AG09319 (cell line): ENCODE results near the gene RARB.

ENCODE experiments used
- DNase-seq: peaks from one replicate; pipeline ENCODE4 v3.0.0-alpha.2; 2010; ENCODE audit warnings: low read depth; ENCODE audit errors: extremely low read depth
- TF ChIP-seq, protein P1 (sequence below): IDR thresholded peaks from 2 replicates; pipeline ENCODE4 v1.5.1; 2011; ENCODE audit warnings: low read depth, mild to moderate bottlenecking, inconsistent platforms, low read length, moderate library complexity

RARB gene

GRCh38 chr3:25574172-25574765 lies 146.2 kb downstream of the RARB start:
- TF ChIP-seq, protein P1, sequence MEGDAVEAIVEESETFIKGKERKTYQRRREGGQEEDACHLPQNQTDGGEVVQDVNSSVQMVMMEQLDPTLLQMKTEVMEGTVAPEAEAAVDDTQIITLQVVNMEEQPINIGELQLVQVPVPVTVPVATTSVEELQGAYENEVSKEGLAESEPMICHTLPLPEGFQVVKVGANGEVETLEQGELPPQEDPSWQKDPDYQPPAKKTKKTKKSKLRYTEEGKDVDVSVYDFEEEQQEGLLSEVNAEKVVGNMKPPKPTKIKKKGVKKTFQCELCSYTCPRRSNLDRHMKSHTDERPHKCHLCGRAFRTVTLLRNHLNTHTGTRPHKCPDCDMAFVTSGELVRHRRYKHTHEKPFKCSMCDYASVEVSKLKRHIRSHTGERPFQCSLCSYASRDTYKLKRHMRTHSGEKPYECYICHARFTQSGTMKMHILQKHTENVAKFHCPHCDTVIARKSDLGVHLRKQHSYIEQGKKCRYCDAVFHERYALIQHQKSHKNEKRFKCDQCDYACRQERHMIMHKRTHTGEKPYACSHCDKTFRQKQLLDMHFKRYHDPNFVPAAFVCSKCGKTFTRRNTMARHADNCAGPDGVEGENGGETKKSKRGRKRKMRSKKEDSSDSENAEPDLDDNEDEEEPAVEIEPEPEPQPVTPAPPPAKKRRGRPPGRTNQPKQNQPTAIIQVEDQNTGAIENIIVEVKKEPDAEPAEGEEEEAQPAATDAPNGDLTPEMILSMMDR, result no peak
- DNase-seq, result no peak

GRCh38 chr3:25575001-25575400 lies 146.9 kb downstream of the RARB start:
- DNase-seq, result no peak
- TF ChIP-seq, protein P1, result no peak

GRCh38 chr3:25576146-25576545 lies 148.1 kb downstream of the RARB start:
- no peak for DNase-seq
- TF ChIP-seq, protein P1, result no peak

GRCh38 chr3:25576831-25577454 lies 148.9 kb downstream of the RARB start:
- no peak for DNase-seq
- TF ChIP-seq, protein P1, result no peak

GRCh38 chr3:25578059-25578458 lies 150.0 kb downstream of the RARB start:
- TF ChIP-seq, protein P1, result no peak
- DNase-seq, result no peak

DNA sequence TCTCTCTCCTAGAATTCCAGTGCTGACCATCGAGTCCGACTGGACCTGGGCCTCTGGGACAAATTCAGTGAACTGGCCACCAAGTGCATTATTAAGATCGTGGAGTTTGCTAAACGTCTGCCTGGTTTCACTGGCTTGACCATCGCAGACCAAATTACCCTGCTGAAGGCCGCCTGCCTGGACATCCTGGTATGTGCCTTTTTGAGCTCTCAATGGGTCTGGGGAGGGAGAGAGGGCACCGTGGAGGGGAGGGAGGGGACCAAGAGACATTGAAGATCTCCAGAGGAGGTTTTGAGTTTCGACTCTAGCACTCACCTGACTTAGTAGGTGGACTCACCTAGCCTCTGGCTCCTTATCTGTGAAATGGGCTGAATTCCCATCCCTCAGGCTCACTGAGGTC lies 152.5 kb downstream of the RARB start:
- TF ChIP-seq, protein P1, result no peak
- no peak for DNase-seq

- no peak for DNase-seq
- TF ChIP-seq, protein P1, result no peak
Observed at GRCh38 chr3:25581335-25581734, 153.3 kb downstream of the RARB start.
